Measurements from ENCODE around the gene CPM. TPM values are rescaled to one million over a fixed set of nuclear protein-coding genes. Genes with fewer than 3 reads are reported as not detected.

CPM gene
- total and polyA plus RNA-seq, 2 of the 4 experiments (the other 2 are of a cell fraction): 2.0 to 8.8 TPM

DNA sequence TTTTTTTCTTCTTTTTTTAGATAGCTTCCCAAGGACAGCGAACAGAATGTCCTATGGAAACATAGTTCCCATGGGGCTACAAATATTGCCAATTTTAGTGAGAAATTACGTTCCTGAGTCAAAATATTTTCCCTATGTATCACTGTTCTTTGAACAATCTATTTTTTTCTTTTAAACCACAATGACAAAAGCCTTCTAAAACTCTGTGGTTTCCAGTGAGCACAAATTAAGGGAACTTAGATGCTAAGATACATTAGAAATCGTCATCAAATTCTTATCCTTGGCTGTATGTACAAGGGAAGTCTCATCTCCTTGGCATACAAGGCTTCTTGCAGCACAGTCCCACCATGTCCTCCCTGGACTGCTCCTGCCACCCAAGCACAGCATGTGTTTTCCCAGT is 17.9 kb downstream of the CPM start:
- Histone ChIP-seq H3K79me1 (ENCODE audit: low read depth in 1 of 2, low read length in 2 of 2) (no peaks in the 10 kb centered on the region), H3K23ac (ENCODE audit: low read depth, low read length) (peak overlapping the region; percentile 27; the same call in 1 of the 2 replicates), H2BK120ac (ENCODE audit: low read depth, low read length) (peak overlapping the region; percentile 48; the same call in 1 of the 2 replicates), H2AK9ac (replicated peaks; ENCODE audit: low read depth, low read length, poor library complexity) (peak overlapping the region; percentile 68), H3K27ac (ENCODE audit: insufficient read depth, low read length) (no peak overlapping the region), H3K9me3 (ENCODE audit: control insufficient read depth, insufficient read depth, low read length) (no peaks in the 10 kb centered on the region), H3K9me1 (ENCODE audit: insufficient read depth, low read length) (0 out of 2 replicates have a peak, but pooled peaks cover 4% of the 10 kb centered on the region), H4K8ac (ENCODE audit: low read depth in 2 of 2, low read length in 2 of 2) (peak overlapping the region in 1 of 2 experiments; percentile 1; a peak in 1 of 4 replicates), H3K4me3 (ENCODE audit: insufficient read depth, low read depth, low read length) (no peak overlapping the region), H4K91ac (ENCODE audit: insufficient read depth, low read depth, low read length) (0 out of 2 replicates have a peak overlapping the region, but pooled peaks have one; percentile 11), H3K56ac (ENCODE audit: extremely low read depth, insufficient read depth, low read length) (no peak overlapping the region), H2AK5ac (ENCODE audit: low read depth, low read length) (peak overlapping the region; percentile 35), H3K9ac (ENCODE audit: low read depth, low read length) (no peak overlapping the region), H2AFZ (replicated peaks; ENCODE audit: low read length, poor library complexity) (peak overlapping the region; percentile 76), H3K36me3 (ENCODE audit: control insufficient read depth, insufficient read depth, low read length) (no peaks in the 10 kb centered on the region), H3K4me1 (ENCODE audit: control insufficient read depth, insufficient read depth, low read length) (0 out of 2 replicates have a peak, but pooled peaks cover 3% of the 10 kb centered on the region), H3K18ac (ENCODE audit: low read depth, low read length) (no peak overlapping the region), H3K4me2 (ENCODE audit: low read depth, low read length) (no peak overlapping the region), H2BK5ac (ENCODE audit: low read depth, low read length, poor library complexity, severe bottlenecking) (peak overlapping the region; percentile 10), H2BK15ac (ENCODE audit: low read depth, low read length) (peak overlapping the region; percentile 42; the same call in 1 of the 3 replicates), H4K5ac (ENCODE audit: low read depth, low read length) (no peak overlapping the region), H2BK20ac (ENCODE audit: low read depth, low read length) (peak overlapping the region; percentile 66; the same call in 1 of the 2 replicates), H4K20me1 (ENCODE audit: insufficient read depth, low read length) (no peaks in the 10 kb centered on the region), H3K4ac (ENCODE audit: low read depth, low read length) (peak overlapping the region; percentile 28; the same call in 1 of the 2 replicates), H3K27me3 (ENCODE audit: control insufficient read depth, insufficient read depth, low read length) (no peaks in the 10 kb centered on the region), H3K14ac (replicated peaks; ENCODE audit: low read depth, low read length) (0 out of 2 replicates have a peak overlapping the region, but pooled peaks have one; percentile 56)
- dilution Hi-C loops (cut with HindIII; ENCODE audit: low sequenced_read_pairs, unreplicated experiment) (no loop called here), in situ Hi-C loops (cut with MboI; ENCODE audit: low sequenced_read_pairs) (no loop called here), intact Hi-C loops (cut with micrococcal nuclease) (no loop called here)
- TF ChIP-seq RFX5 (IDR thresholded peaks at IDR 0.05; ENCODE audit: low read depth, low read length) (no peak), RAD21 (IDR thresholded peaks at IDR 0.05; ENCODE audit: low read length) (no peak), POLR2A (IDR thresholded peaks at IDR 0.05; ENCODE audit: low read depth, low read length) (no peak), CTCF (conservative IDR thresholded peaks at IDR 0.05; ENCODE audit: low read depth, low read length) (no peak), MXI1 (IDR thresholded peaks at IDR 0.05; ENCODE audit: borderline replicate concordance, low read depth, low read length) (no peak), CHD1 (IDR thresholded peaks at IDR 0.05; ENCODE audit: low read depth, low read length) (no peak), CEBPB (IDR thresholded peaks at IDR 0.05; ENCODE audit: low read depth, low read length) (no peak), RCOR1 (IDR thresholded peaks at IDR 0.05; ENCODE audit: insufficient replicate concordance, low read length) (no peak), NFE2L2 (IDR thresholded peaks at IDR 0.05; ENCODE audit: low read depth, low read length) (no peak), FOS (IDR thresholded peaks at IDR 0.05; ENCODE audit: low read depth, low read length) (no peak), MAZ (IDR thresholded peaks at IDR 0.05; ENCODE audit: borderline replicate concordance, low read depth, low read length) (no peak)
- TF ChIP-seq, protein P1, sequence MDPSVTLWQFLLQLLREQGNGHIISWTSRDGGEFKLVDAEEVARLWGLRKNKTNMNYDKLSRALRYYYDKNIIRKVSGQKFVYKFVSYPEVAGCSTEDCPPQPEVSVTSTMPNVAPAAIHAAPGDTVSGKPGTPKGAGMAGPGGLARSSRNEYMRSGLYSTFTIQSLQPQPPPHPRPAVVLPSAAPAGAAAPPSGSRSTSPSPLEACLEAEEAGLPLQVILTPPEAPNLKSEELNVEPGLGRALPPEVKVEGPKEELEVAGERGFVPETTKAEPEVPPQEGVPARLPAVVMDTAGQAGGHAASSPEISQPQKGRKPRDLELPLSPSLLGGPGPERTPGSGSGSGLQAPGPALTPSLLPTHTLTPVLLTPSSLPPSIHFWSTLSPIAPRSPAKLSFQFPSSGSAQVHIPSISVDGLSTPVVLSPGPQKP (IDR thresholded peaks at IDR 0.05; ENCODE audit: borderline replicate concordance, low read depth, low read length): no peak
- POLR2A ChIA-PET (ENCODE audit: unreplicated experiment): no interaction called here
- BruUV-seq (replicated peaks): no TSS peak
- no CpG with 5 or more reads among the region's 3 CpGs for WGBS, 2 experiments (ENCODE audit: extremely low coverage in 2 of 2, insufficient read length in 1 of 2)
- peak; percentile 87 for DNase-seq
- peak; percentile 51 for ATAC-seq (ENCODE audit: low read depth)
- CTCF ChIA-PET: no interaction called here
